Measurements from ENCODE around the gene MYO1D. TPM values are rescaled to one million over a fixed set of nuclear protein-coding genes. Genes with fewer than 3 reads are reported as not detected.

The MYO1D gene
- total RNA-seq, 1 donor from 2014 or later, result 11.9 TPM

GRCh38 chr17:32487473-32488176 lies 389.3 kb downstream of the MYO1D start:
- H3K4me1 Mint-ChIP-seq, result peaks cover 75% of the 10 kb centered on the region

DNA sequence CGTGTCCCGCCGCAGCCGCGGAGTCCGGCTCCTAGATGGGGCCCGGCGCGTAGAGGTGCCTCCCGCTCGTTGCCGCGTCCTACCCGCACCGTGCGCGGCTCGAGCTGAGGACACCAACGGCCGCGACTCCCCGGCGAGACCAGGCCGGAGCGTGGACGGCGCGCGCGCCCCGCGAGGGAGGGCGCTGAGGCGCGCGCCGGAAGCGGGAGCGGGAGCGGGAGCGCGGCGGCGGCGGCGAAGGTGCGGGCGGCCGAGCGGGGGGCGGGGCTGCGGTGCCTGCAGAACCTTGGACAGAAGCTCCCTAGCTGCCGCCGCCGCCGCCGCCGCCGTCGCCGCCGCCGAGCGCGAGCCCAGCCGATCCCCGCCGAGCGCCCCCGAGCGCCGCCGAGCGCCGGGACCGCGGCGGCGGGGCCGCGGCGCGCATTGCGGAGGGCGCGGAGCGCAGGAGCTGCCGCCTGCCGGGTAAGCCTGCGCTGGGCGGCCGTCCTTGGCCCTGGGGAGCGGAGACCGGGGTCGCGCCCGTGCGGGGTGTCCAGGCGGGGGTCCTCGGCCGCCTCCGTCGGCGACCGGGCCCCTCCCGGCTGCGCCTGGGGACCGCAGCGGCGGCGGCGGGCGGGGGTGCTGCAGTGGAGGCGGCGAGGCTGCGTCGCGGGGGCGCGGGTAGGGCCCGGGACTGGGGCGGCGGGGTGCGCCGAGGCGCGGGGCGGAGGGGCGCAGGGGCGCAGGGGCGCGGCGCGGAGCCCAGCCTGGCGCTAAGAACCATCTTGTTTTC lies 390.0 kb downstream of the MYO1D start, which contains the start of gene CDK5R1:
CDK5R1 (plus strand) TSS at position 293 of the 772 bp plus-strand sequence. CDS start 628 bp downstream, outside the sequence.
- Mint-ChIP-seq H3K36me3 (ENCODE audit: low read depth) (peaks cover 13% of the 10 kb centered on the region), H3K27me3 (ENCODE audit: low read depth) (no peaks in the 10 kb centered on the region), H3K9me3 (no peaks in the 10 kb centered on the region), H3K4me1 (peaks cover 69% of the 10 kb centered on the region), H3K27ac (ENCODE audit: unreplicated experiment) (peak within 1 kb of the TSS; percentile 88), H3K4me3 (peak within 1 kb of the TSS; percentile 89)
- TF ChIP-seq, protein P1, sequence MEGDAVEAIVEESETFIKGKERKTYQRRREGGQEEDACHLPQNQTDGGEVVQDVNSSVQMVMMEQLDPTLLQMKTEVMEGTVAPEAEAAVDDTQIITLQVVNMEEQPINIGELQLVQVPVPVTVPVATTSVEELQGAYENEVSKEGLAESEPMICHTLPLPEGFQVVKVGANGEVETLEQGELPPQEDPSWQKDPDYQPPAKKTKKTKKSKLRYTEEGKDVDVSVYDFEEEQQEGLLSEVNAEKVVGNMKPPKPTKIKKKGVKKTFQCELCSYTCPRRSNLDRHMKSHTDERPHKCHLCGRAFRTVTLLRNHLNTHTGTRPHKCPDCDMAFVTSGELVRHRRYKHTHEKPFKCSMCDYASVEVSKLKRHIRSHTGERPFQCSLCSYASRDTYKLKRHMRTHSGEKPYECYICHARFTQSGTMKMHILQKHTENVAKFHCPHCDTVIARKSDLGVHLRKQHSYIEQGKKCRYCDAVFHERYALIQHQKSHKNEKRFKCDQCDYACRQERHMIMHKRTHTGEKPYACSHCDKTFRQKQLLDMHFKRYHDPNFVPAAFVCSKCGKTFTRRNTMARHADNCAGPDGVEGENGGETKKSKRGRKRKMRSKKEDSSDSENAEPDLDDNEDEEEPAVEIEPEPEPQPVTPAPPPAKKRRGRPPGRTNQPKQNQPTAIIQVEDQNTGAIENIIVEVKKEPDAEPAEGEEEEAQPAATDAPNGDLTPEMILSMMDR (conservative IDR thresholded peaks at IDR 0.05), result no peak
- peak; percentile 68 for DNase-seq (ENCODE audit: low read depth, low spot score)

More at GRCh38 chr17:32487473-32488176, 389.3 kb downstream of the MYO1D start:
- no peaks in the 10 kb centered on the region for H3K9me3 Mint-ChIP-seq
- H3K27ac Mint-ChIP-seq (ENCODE audit: unreplicated experiment), result peak overlapping the region; percentile 2
- TF ChIP-seq, protein P1 (conservative IDR thresholded peaks at IDR 0.05), result no peak
- H3K27me3 Mint-ChIP-seq (ENCODE audit: low read depth), result no peaks in the 10 kb centered on the region
- no peak for DNase-seq (ENCODE audit: low read depth, low spot score)
- H3K4me3 Mint-ChIP-seq, result peak overlapping the region; percentile 89
- peaks cover 15% of the 10 kb centered on the region for H3K36me3 Mint-ChIP-seq (ENCODE audit: low read depth)

DNA sequence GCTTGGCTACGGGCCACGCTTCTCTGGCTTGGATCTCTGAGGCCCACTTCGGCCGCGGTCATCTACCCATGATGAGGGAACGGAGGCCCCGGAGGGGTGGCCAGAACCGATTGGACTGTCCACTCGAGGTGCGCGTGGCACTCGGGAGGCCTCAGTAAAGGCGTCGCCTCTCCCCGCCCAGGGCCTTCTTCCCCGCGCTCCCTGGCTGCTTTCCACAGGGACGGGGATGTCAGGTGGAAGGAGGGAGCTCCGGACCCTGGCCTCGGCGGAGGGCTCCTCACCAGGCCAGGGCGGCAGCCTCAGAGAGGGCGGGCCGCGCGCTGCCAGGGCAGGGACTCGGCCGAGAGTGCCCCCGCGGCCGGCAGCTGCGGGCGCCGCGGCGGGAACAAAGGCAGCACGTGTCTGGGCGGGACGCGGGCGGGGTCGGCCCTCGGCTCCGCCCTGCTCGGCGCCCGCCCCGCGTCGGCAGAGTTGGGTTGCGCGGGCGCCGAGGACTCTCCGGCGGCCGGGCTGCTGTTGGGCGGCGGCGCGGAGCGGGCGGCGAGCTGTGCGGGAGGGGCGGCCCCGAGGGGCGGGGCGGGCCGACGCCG lies 390.7 kb downstream of the MYO1D start:
- Mint-ChIP-seq H3K36me3 (ENCODE audit: low read depth) (peaks cover 13% of the 10 kb centered on the region), H3K27ac (ENCODE audit: unreplicated experiment) (peak overlapping the region; percentile 88), H3K4me1 (peaks cover 64% of the 10 kb centered on the region), H3K9me3 (no peaks in the 10 kb centered on the region), H3K27me3 (ENCODE audit: low read depth) (no peaks in the 10 kb centered on the region), H3K4me3 (peak overlapping the region; percentile 87)
- no peak for DNase-seq (ENCODE audit: low read depth, low spot score)
- TF ChIP-seq, protein P1 (conservative IDR thresholded peaks at IDR 0.05), result no peak

DNA sequence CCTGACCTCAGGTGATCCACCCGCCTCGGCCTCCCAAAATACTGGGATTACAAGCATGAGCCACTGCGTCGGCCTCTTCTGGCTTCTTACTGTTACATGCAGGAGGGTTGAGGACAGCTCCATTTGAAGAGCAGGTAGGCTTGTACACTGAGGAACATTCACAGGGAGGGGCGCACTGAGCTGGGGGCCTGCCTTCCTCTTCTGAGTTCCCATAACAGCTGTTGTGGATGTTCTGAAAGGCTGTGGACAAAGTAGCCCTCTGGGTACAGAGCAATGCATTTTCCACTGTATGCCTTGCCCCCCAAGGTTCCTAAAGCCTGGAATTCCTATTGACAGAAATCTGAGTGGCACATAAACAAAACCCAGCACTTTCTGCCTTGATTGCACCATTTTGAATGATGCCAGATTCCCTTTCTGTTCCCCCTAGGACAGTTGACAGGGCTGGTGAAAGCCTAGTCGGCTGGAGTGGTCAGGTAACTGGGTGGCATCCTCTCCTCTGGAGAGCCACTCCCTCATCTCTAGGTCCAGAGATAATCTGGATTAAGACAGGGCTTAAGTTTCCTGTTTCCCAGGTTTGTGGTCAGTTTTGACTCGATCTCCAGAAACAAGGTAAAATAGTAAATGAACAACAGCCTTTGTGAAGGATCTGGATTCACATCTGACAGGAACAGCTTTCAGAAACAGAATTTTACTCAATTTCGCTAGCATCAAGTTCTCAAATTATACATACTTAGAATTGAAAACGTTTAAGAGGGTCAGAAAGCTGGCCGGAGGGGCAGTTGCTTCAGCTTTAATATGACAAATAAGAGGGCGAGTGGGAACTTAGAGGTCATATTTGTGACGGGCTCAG lies 391.4 kb downstream of the MYO1D start:
- TF ChIP-seq, protein P1 (conservative IDR thresholded peaks at IDR 0.05), result no peak
- Mint-ChIP-seq H3K27me3 (ENCODE audit: low read depth) (no peaks in the 10 kb centered on the region), H3K9me3 (no peaks in the 10 kb centered on the region), H3K27ac (ENCODE audit: unreplicated experiment) (peak overlapping the region; percentile 88), H3K4me1 (peaks cover 57% of the 10 kb centered on the region), H3K4me3 (peak overlapping the region; percentile 87), H3K36me3 (ENCODE audit: low read depth) (peaks cover 13% of the 10 kb centered on the region)
- no peak for DNase-seq (ENCODE audit: low read depth, low spot score)

DNA sequence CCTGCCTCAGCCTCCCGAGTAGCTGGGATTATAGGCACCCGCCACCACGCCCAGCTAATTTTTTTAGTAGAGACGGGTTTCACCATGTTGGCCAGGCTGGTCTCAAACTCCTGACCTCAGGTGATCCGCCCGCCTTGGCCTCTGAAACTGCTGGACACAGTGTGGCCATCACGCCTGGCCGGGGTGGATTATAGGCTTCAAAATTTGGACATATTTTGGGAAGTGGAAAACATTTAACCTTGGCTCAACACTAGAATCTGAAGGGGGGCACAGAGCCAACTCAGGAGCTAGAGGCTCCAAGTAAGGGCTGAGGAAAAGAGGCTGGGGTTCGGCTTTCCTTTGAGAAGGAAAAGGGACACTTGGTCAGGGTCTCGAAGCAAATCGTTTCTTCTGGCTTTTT lies 392.3 kb downstream of the MYO1D start:
- H3K9me3 Mint-ChIP-seq, result no peaks in the 10 kb centered on the region
- H3K27ac Mint-ChIP-seq (ENCODE audit: unreplicated experiment), result peak overlapping the region; percentile 62
- TF ChIP-seq, protein P1 (conservative IDR thresholded peaks at IDR 0.05), result no peak
- H3K36me3 Mint-ChIP-seq (ENCODE audit: low read depth), result peaks cover 7% of the 10 kb centered on the region
- peak overlapping the region; percentile 79 for H3K4me3 Mint-ChIP-seq
- H3K27me3 Mint-ChIP-seq (ENCODE audit: low read depth), result no peaks in the 10 kb centered on the region
- DNase-seq (ENCODE audit: low read depth, low spot score), result no peak
- H3K4me1 Mint-ChIP-seq, result peaks cover 48% of the 10 kb centered on the region
